ENCODE data around the gene NINJ1.

DNA sequence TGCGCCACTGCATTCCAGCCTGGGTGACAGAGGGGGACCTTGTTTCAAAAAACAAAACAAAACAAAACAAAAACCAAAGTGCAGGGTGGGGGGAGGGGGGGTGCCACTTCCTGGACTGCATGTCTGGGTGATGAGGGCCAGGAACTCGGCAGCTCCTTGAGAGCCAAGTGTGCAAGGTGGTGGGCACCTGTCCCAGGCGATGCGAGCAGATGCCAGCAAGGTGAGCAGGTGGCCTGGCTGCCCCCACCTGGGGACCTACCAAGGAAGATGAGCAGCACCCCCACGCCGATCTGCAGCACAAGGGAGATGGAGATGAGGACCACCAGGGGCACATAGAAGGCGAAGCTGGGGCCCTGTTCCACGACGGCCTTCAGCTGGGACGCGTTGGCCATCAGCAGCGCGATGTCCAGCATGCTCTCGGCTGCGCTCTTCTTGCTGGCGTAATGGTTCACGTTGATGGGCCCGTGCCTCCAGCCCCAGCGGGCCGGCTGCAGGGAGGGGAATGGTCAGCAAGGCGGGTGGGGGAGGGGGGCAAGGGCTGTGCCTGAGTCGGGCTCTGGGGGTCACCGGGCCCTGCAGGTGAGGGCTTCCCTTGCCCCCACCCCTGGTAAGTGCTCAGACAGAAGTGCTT is 7.8 kb downstream of the NINJ1 start:
- TF ChIP-seq, protein P1, sequence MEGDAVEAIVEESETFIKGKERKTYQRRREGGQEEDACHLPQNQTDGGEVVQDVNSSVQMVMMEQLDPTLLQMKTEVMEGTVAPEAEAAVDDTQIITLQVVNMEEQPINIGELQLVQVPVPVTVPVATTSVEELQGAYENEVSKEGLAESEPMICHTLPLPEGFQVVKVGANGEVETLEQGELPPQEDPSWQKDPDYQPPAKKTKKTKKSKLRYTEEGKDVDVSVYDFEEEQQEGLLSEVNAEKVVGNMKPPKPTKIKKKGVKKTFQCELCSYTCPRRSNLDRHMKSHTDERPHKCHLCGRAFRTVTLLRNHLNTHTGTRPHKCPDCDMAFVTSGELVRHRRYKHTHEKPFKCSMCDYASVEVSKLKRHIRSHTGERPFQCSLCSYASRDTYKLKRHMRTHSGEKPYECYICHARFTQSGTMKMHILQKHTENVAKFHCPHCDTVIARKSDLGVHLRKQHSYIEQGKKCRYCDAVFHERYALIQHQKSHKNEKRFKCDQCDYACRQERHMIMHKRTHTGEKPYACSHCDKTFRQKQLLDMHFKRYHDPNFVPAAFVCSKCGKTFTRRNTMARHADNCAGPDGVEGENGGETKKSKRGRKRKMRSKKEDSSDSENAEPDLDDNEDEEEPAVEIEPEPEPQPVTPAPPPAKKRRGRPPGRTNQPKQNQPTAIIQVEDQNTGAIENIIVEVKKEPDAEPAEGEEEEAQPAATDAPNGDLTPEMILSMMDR (IDR thresholded peaks at IDR 0.05): no peak
- no peak for TF ChIP-seq POLR2A (IDR thresholded peaks at IDR 0.05)
